AG04450 (cell line): ENCODE data around the gene CAVIN4. TPM values are rescaled to one million over a fixed set of nuclear protein-coding genes. Genes with fewer than 3 reads are reported as not detected.
A peak's percentile ranks its signal among the peaks of the same experiment; 100 is the strongest.

Experiments
- CTCF ChIA-PET: fragments of 300-600, 350-600 bp; formaldehyde crosslinking; extraction: SDS; loops from one replicate; lab custom pipeline; 2022; ENCODE audit warnings: antibody characterized with exemption, inconsistent platforms; lab: Charles Lee
- POLR2A ChIA-PET: fragments of 350-600 bp; formaldehyde crosslinking; extraction: SDS; loops from one replicate; lab custom pipeline; 2021; ENCODE audit warnings: antibody characterized with exemption, inconsistent platforms; lab: Yijun Ruan, JAX
- DNase-seq: peaks from one replicate; pipeline ENCODE4 v3.0.0-alpha.2; 2011; ENCODE audit warnings: low read depth, low spot score
- H3K27ac ChIP-seq: one replicate; pipeline ENCODE4 v1.5.1; 2012; ENCODE audit warnings: low read depth, low read length, control low read depth
- H3K27me3 ChIP-seq: one replicate; pipeline ENCODE4 v1.6.0; 2012; ENCODE audit warnings: low read length; ENCODE audit not compliant: control insufficient read depth, insufficient read depth
- H3K4me3 ChIP-seq: 2 replicates; pipeline ENCODE4 v1.5.1; 2011; ENCODE audit warnings: mild to moderate bottlenecking, low read depth, low read length, control low read depth
- H3K9me3 ChIP-seq: 2 replicates; pipeline ENCODE4 v1.5.1; 2012; ENCODE audit warnings: low read length; ENCODE audit not compliant: control insufficient read depth, insufficient read depth
- polyA plus RNA-seq: library from polyadenylated mRNA; depleted of rRNA; stranded (reverse); fragments of >200 nt; gene quantifications from 2 replicates; pipeline ENCODE4 v1.2.3, GENCODE V29; 2011
- TF ChIP-seq, protein P1 (sequence below): IDR thresholded peaks from 2 replicates; pipeline ENCODE4 v1.5.1; 2011; ENCODE audit warnings: low read depth, low read length, control low read depth, inconsistent platforms

Gene CAVIN4
- polyA plus RNA-seq, 1 experiment: 0.71 TPM

DNA sequence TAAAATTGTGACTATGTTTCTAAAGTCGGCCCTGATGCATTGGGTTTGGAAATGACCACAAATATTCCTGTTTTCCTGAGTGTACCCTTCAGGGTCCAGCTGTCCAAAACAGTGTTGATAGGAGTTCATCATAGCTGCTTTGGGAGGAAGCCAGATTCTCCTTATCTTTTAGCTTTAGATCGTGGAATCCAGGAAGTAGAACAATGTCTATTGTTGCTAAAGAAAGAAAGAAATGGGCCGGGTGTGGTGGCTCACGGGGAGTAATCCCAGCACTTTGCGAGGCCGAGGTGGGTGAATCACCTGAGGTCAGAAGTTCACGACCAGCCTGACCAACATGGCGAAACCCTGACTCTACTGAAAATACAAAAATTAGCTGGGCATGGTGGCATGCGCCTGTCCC lies 9.5 kb downstream of the CAVIN4 start:
- Histone ChIP-seq H3K27ac (no peak overlapping the region), H3K9me3 (no peaks in the 10 kb centered on the region), H3K4me3 (no peak overlapping the region), H3K27me3 (no peaks in the 10 kb centered on the region)
- CTCF ChIA-PET: interaction anchor here (0.7 to 5.1 kb wide), 3 partner anchors 8 to 15 kb away, joined by 3 to 43 read pairs (median 5); no protein-coding TSS in a partner anchor
- DNase-seq: no peak
- TF ChIP-seq, protein P1, sequence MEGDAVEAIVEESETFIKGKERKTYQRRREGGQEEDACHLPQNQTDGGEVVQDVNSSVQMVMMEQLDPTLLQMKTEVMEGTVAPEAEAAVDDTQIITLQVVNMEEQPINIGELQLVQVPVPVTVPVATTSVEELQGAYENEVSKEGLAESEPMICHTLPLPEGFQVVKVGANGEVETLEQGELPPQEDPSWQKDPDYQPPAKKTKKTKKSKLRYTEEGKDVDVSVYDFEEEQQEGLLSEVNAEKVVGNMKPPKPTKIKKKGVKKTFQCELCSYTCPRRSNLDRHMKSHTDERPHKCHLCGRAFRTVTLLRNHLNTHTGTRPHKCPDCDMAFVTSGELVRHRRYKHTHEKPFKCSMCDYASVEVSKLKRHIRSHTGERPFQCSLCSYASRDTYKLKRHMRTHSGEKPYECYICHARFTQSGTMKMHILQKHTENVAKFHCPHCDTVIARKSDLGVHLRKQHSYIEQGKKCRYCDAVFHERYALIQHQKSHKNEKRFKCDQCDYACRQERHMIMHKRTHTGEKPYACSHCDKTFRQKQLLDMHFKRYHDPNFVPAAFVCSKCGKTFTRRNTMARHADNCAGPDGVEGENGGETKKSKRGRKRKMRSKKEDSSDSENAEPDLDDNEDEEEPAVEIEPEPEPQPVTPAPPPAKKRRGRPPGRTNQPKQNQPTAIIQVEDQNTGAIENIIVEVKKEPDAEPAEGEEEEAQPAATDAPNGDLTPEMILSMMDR: no peak
- POLR2A ChIA-PET: no interaction called here

DNA sequence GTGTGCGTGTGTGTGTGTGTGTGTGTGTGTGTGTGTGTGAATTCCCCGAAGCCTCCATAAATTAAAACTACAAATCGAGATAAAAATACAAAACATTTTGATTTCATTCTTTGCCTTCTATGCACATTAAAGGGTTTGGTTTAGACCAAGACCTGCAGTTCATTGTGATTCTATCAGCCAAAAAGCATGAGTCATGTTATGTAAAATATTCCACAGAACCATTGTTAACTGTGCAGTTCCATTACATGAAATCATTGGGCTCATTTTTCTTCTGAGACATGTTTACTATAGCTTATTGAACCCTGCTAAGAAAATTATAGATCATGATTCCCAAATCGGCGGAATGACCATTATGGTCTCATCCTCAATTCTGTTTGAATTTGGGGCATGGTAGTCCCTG lies 11.7 kb downstream of the CAVIN4 start:
- Histone ChIP-seq H3K9me3 (no peaks in the 10 kb centered on the region), H3K27me3 (no peaks in the 10 kb centered on the region), H3K4me3 (no peak overlapping the region), H3K27ac (no peak overlapping the region)
- TF ChIP-seq, protein P1: no peak
- POLR2A ChIA-PET: no interaction called here
- no peak for DNase-seq
- CTCF ChIA-PET: interaction anchor here (0.7 to 5.1 kb wide), 4 partner anchors 12 to 1323 kb away, joined by 3 to 43 read pairs (median 4); no protein-coding TSS in a partner anchor

DNA sequence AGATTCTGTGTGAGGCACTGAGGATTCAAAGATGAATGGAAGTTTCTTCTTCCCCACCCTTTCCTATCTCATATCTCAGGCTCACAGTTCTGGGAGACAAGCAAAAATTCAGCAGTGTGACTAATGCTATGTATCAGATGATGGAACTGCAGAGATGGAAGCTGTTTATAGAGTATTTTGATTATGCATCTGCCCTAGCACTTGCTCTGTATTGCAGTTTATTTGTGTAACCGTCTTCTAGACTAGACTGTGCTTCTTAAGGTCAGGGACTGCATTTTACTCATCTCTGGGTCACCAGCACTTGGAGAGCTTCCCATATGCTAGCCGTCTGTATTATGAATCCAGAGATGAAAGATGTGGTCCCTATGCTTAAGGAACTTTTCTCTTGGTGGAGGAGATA lies 12.6 kb downstream of the CAVIN4 start:
- peak; percentile 47 for DNase-seq
- ChIA-PET CTCF (interaction anchor here (1.0 to 5.1 kb wide), 6 partner anchors 11 to 1324 kb away, joined by 3 to 43 read pairs (median 4); no protein-coding TSS in a partner anchor), POLR2A (interaction anchor here (0.6 to 0.7 kb wide), 2 partner anchors 161 to 164 kb away, joined by 3 to 6 read pairs; no protein-coding TSS in a partner anchor)
- TF ChIP-seq, protein P1: no peak
- H3K27ac ChIP-seq: no peak overlapping the region
- H3K4me3 ChIP-seq: no peak overlapping the region
- H3K27me3 ChIP-seq: no peaks in the 10 kb centered on the region
- no peaks in the 10 kb centered on the region for H3K9me3 ChIP-seq

DNA sequence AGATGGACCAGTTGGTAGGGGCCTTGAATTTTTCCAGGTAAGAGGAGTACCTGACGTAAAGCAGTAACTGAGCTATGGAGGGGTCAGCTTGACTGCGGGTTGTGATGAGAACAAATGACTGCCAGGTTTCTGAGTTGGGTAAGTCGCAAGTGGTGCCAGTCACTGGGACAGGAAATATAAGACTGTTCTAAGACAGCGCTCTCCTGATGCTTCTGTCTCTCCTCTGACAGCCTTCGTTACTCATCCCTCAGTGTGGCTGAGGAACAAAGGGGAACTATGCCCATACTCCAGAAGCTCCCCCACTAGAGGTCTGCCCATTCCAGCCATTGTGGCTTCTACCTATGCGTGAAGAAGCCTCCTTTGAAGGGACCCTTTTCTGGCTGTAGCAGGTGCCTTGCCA lies 13.3 kb downstream of the CAVIN4 start:
- no peak for DNase-seq
- no peaks in the 10 kb centered on the region for H3K9me3 ChIP-seq
- H3K4me3 ChIP-seq: no peak overlapping the region
- CTCF ChIA-PET: interaction anchor here (1.0 to 5.1 kb wide), 5 partner anchors 10 to 269 kb away, joined by 4 to 43 read pairs (median 4); no protein-coding TSS in a partner anchor
- POLR2A ChIA-PET: no interaction called here
- H3K27ac ChIP-seq: no peak overlapping the region
- TF ChIP-seq, protein P1: no peak
- no peaks in the 10 kb centered on the region for H3K27me3 ChIP-seq

DNA sequence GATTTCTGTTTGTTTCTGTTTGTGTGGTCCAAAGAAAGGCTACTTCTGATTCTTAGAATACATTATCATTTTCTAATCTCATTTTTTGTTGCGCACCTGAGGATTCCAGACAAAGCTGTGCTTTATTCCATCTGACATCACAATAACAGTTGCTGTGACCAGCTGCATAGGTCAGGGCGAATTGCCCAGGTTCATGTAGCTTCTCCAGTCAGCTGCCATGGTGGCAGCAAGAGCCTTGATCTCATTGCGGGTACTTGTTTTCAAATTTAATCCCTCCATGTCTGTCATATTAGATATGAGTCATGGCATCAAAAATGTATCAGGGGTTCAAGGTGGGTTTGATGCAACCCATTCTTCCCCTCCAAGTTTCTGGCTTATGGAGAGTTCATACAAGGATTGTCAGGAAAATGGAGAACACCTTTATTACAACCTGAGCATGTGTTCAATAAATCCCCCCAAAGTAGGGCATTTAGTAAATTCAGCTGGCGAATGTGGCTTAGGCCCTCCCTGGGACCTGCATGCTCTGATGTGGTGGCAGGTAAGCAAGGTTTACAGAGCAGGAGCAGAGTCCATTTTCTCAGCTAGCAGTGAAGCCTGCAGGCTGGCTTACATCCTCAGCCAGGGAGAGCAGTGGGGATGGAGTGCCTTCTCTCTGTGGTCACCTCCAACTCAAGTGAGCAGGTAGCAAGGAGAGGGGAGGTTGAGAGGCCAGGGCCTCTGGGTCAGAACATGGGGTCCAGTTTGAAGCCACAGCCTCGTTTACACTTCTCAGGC lies 13.9 kb downstream of the CAVIN4 start:
- H3K27ac ChIP-seq: no peak overlapping the region
- H3K4me3 ChIP-seq: no peak overlapping the region
- TF ChIP-seq, protein P1: no peak
- POLR2A ChIA-PET: no interaction called here
- CTCF ChIA-PET: interaction anchor here (1.4 to 5.1 kb wide), 3 partner anchors 9 to 267 kb away, joined by 4 to 43 read pairs (median 8); no protein-coding TSS in a partner anchor
- DNase-seq: no peak
- no peaks in the 10 kb centered on the region for H3K27me3 ChIP-seq
- no peaks in the 10 kb centered on the region for H3K9me3 ChIP-seq
